Endometrial microvascular endothelial cells (primary cell): Measurements from ENCODE around the gene AP1S3. TPM values are rescaled to one million over a fixed set of nuclear protein-coding genes. Genes with fewer than 3 reads are reported as not detected.

Source experiments
- total RNA-seq: library from RNA; depleted of rRNA; stranded (reverse); fragments of >200 nt; gene quantifications from one replicate; pipeline ENCODE4 v1.2.3, GENCODE V29; 2015; ENCODE audit errors: inconsistent ontology term

The AP1S3 gene
- total RNA-seq, 1 donor from 2014 or later, result 18.1 TPM

Other genes starting within 250 kb of the AP1S3 start
- gene SCG2, start 235.2 kb downstream of the AP1S3 start, total RNA-seq, result not detected
- 120 TPM for gene WDFY1, start 107.8 kb upstream of the AP1S3 start, total RNA-seq
- 46.7 TPM for gene MRPL44, start 119.9 kb upstream of the AP1S3 start, total RNA-seq
- gene SERPINE2, start 201.7 kb upstream of the AP1S3 start, total RNA-seq, result 6.4 TPM